Heart right ventricle (tissue), 16 donors: ENCODE measurements around the gene FHOD3. TPM values are rescaled to one million over a fixed set of nuclear protein-coding genes. Genes with fewer than 3 reads are reported as not detected.

Experiments used
- ATAC-seq, 8 donors: fragments of 200-7000 bp; cut with Tn5 transposase; one replicate each; pipeline ENCODE4 v1.9.1; 2020; ENCODE audit warnings: mild to moderate bottlenecking in 8 of 8, moderate library complexity in 8 of 8, moderate number of reproducible peaks in 1 of 8
- DNase-seq, 2 donors: peaks; one replicate each; pipeline ENCODE4 v3.0.0-alpha.2; 2020
- H3K27ac ChIP-seq, 10 donors: fragments of 200-600 bp; sonication (generic) in 2 of 10; one replicate each; pipeline versions ENCODE4 v1.5.0 to v1.8.0; 2020 to 2022; ENCODE audit warnings: mild to moderate bottlenecking in 3 of 10
- H3K27me3 ChIP-seq, 7 donors: fragments of 200-600 bp; one replicate each; pipeline ENCODE4 v1.8.0; 2021 to 2022; ENCODE audit warnings: mild to moderate bottlenecking in 2 of 7
- H3K36me3 ChIP-seq, 9 donors: fragments of 200-600 bp; sonication (generic) in 1 of 9; one replicate each; pipeline versions ENCODE4 v1.5.0 to v1.8.0; 2020 to 2022; ENCODE audit warnings: mild to moderate bottlenecking in 2 of 9
- H3K4me1 ChIP-seq, 9 donors: fragments of 200-600 bp; sonication (generic) in 1 of 9; one replicate each; pipeline versions ENCODE4 v1.5.0 to v1.8.0; 2020 to 2022; ENCODE audit warnings: mild to moderate bottlenecking in 4 of 9
- H3K4me3 ChIP-seq, 10 donors: fragments of 200-600 bp; sonication (generic) in 2 of 10; one replicate each; pipeline versions ENCODE4 v1.5.0 to v1.8.0; 2020 to 2022; ENCODE audit warnings: mild to moderate bottlenecking in 7 of 10, moderate library complexity in 2 of 10
- H3K9me3 ChIP-seq, 11 donors: fragments of 200-600 bp in 10 of 11; sonication (generic) in 2 of 11; one replicate each; pipeline versions ENCODE4 v1.5.0 to v1.8.0; 2013 to 2022; ENCODE audit warnings: mild to moderate bottlenecking in 2 of 11, control low read depth in 1 of 11, moderate library complexity in 1 of 11
- WGBS, 2 donors: extraction: QIAGEN DNeasy Blood & Tissue Kit; methylation state at CpG; one replicate each; pipeline ENCODE4 v1.1.7; 2013; ENCODE audit warnings: inconsistent platforms in 1 of 2; 5-methylcytosine and 5-hydroxymethylcytosine counted together
- intact Hi-C, 10 donors: fragments of 100-400 bp; cut with DNase I; formaldehyde crosslinking; loops; one replicate each; pipeline versions ENCODE4 v1.11.1 to v1.14.2; 2022
- polyA plus RNA-seq, 2 donors: library from polyadenylated mRNA; stranded (reverse); fragments of 200-250 nt; gene quantifications; one replicate each; pipeline ENCODE4 v1.2.3, GENCODE V29; 2013
- total RNA-seq, 10 donors: library from RNA; stranded (reverse); fragmentation: NEBNext Ultra II Directional in 3 of 10; extraction: Animal tissue kit (Norgen Biotek cat#: 25700) in 3 of 10; gene quantifications; one replicate each; pipeline versions ENCODE4 v1.2.1 to v1.2.4, GENCODE V29; 2021 to 2023
- TF ChIP-seq, protein P1 (sequence below), 9 donors: fragments of 200-600 bp; sonication (generic) in 2 of 9; IDR thresholded peaks; one replicate each; pipeline versions ENCODE4 v1.5.0 to v1.8.0; 2021 to 2022; ENCODE audit warnings: antibody characterized with exemption in 9 of 9, mild to moderate bottlenecking in 5 of 9, moderate library complexity in 1 of 9
- donor health status: Arrhythmogenic right ventricular cardiomyopathy.
- donor health status: ischemic (EF 13 %, LVEDD 7.1; RV severe dilation, severe dysfunction).
- donor health status: healthy with polysubstance abuse.
- donor health status: DM: no; HTN: yes; CAD: no.
- donor health status: DM: no; HTN: no; CAD: no.
- donor health status: ischemic (EF 25% LVEDD 6.9; RV normal size, moderate dysfunction).
- donor health status: ischemic (EF 25% LVEDD 5.7; RV mildly dilated, moderate dysfunction).
- donor health status: healthy.
- donor health status: DM: yes; HTN: yes; CAD: no.
- donor health status: Ischemic cardiomyopathy.
- donor health status: ischemic (EF 35%, LVEDD 5.7; RV mildly dilated, moderate dysfunction).
- donor health status: nonischemic (EF 11% LVEDD 7.7; RV severe dilation, severe dysfunction).
- donor health status: DM: yes; HTN: yes; CAD: no.
- donor health status: PGD.
- donor health status: ischemic (EF 29% LVEDD 5.4; RV normal size, mild dysfunction).
- donor health status: nonischemic (EF 23%, LVEDD 6.1; RV moderate dilation, normal function).

FHOD3 gene
- total and polyA plus RNA-seq, 12 donors, result 81.8 to 484 (median 356) TPM

DNA sequence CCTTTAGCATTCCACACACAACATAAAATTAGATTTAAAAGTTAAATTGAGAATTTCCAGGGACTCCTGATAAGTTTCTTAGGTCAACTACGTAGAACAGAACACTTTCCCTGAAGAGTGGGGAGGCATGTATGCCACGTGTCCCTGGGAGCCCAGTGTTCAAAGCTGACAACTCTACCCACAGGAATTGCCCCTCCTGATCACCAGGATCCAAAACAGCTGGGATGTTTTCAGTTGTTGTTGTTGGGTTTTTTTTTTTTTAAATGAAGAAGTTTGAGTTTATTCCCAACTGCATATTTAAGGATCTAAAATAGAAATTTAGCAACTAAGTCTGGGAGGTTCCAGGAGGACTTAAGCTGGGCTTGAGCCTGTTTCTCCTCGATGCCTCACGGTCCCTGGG is 430.8 kb downstream of the FHOD3 start:
- Histone ChIP-seq H3K4me1 (peaks cover 0 to 16% (median 0%) of the 10 kb centered on the region in 9 donors), H3K9me3 (no peaks in the 10 kb centered on the region), H3K4me3 (no peak overlapping the region), H3K27me3 (no peaks in the 10 kb centered on the region), H3K36me3 (peaks cover 0 to 29% (median 0%) of the 10 kb centered on the region in 9 donors), H3K27ac (no peak overlapping the region)
- ATAC-seq (no peak), DNase-seq (no peak)
- intact Hi-C loops, result no loop called here
- 54 to 61% methylated on average over 4 of the region's 4 CpGs for WGBS, 2 donors
- TF ChIP-seq, protein P1, sequence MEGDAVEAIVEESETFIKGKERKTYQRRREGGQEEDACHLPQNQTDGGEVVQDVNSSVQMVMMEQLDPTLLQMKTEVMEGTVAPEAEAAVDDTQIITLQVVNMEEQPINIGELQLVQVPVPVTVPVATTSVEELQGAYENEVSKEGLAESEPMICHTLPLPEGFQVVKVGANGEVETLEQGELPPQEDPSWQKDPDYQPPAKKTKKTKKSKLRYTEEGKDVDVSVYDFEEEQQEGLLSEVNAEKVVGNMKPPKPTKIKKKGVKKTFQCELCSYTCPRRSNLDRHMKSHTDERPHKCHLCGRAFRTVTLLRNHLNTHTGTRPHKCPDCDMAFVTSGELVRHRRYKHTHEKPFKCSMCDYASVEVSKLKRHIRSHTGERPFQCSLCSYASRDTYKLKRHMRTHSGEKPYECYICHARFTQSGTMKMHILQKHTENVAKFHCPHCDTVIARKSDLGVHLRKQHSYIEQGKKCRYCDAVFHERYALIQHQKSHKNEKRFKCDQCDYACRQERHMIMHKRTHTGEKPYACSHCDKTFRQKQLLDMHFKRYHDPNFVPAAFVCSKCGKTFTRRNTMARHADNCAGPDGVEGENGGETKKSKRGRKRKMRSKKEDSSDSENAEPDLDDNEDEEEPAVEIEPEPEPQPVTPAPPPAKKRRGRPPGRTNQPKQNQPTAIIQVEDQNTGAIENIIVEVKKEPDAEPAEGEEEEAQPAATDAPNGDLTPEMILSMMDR (IDR thresholded peaks at IDR 0.05), result no peak

DNA sequence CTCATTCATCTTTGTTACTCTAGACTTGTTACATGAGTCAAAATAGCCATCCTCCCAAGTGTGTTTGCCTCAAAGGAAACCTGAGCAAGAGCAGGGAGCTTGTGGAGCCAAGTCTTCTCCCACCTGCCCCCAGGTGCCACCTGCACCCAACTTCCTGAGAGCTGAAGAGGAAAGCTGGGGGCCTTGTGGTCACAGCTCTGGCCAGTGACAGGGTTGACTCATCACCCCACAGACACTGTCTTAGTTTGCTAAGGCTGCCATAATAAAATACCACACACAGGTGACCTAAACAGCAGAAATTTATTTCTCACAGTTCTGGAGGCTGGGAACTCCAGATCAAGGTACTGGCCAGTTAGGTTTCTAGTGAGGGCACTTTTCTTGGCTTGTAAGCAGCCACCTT is 431.7 kb downstream of the FHOD3 start:
- TF ChIP-seq, protein P1 (IDR thresholded peaks at IDR 0.05), result no peak
- H3K4me1 ChIP-seq, result peaks cover 0 to 10% (median 0%) of the 10 kb centered on the region in 9 donors
- H3K27ac ChIP-seq, result no peak overlapping the region

DNA sequence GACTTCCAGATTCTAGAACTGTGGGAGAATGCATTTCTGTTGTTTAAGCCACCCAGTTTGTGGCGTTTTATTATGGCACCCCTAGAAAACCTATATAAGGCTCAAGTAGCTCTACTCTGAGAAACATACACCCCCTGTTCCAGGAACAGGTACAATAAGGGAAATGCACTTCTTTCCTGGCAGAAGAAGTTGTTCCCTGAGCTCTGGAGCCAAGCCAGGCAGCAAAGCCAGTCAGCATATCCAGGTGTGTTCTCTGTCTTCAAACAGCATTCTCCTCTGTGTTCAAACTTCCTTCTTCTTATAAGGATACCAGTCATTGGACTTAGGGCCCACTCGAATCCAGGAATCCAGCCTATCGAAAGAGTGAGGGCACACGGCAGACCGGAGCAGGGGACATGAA is 434.8 kb downstream of the FHOD3 start:
- no peak for ATAC-seq
- Histone ChIP-seq H3K36me3 (peaks cover 0 to 50% (median 0%) of the 10 kb centered on the region in 9 donors), H3K27me3 (no peaks in the 10 kb centered on the region), H3K4me1 (peaks cover 0 to 9% (median 0%) of the 10 kb centered on the region in 9 donors), H3K4me3 (no peak overlapping the region), H3K27ac (no peak overlapping the region), H3K9me3 (peaks cover 0 to 6% (median 0%) of the 10 kb centered on the region in 11 donors)
- 87 to 91% methylated on average over 5 of the region's 5 CpGs for WGBS, 2 donors
- intact Hi-C loops, result no loop called here
- no peak for DNase-seq
- TF ChIP-seq, protein P1 (IDR thresholded peaks at IDR 0.05), result no peak

More for the DNA sequence above, 431.7 kb downstream of the FHOD3 start:
- no peaks in the 10 kb centered on the region for H3K9me3 ChIP-seq
- no peak for DNase-seq
- intact Hi-C loops, result no loop called here
- ATAC-seq, result no peak
- no peaks in the 10 kb centered on the region for H3K27me3 ChIP-seq
- H3K4me3 ChIP-seq, result no peak overlapping the region
- peaks cover 0 to 34% (median 0%) of the 10 kb centered on the region in 9 donors for H3K36me3 ChIP-seq

DNA sequence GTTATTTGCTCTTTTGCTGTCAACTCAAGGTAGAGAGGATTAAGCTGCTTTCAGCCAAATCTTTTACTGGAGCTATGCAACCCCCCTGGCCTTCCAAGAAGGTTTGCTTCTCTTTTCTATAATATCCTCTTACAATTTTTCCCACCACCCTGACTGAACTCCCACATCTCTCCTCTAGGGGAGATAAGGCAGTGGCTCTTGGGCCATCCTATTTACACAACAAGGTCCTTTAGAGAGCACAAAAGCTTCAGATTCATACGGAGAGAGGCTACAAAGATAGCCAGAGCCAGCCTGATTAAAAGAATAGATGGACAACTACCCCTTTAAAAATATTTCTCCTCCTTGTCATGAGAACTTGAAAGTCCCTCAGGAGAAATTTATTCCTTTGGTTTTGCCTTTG is 435.6 kb downstream of the FHOD3 start:
- H3K36me3 ChIP-seq, result peaks cover 0 to 50% (median 0%) of the 10 kb centered on the region in 9 donors
- intact Hi-C loops, result no loop called here
- ATAC-seq (no peak), DNase-seq (no peak)
- no peaks in the 10 kb centered on the region for H3K27me3 ChIP-seq
- no peak overlapping the region for H3K4me3 ChIP-seq
- H3K27ac ChIP-seq, result no peak overlapping the region
- peaks cover 0 to 6% (median 0%) of the 10 kb centered on the region in 11 donors for H3K9me3 ChIP-seq
- WGBS, 2 donors, result 37 to 39% methylated on average over 1 of the region's 1 CpG
- TF ChIP-seq, protein P1 (IDR thresholded peaks at IDR 0.05), result no peak
- peaks cover 0 to 9% (median 0%) of the 10 kb centered on the region in 9 donors for H3K4me1 ChIP-seq
